Measurements from ENCODE around the gene SMYD2.

DNA sequence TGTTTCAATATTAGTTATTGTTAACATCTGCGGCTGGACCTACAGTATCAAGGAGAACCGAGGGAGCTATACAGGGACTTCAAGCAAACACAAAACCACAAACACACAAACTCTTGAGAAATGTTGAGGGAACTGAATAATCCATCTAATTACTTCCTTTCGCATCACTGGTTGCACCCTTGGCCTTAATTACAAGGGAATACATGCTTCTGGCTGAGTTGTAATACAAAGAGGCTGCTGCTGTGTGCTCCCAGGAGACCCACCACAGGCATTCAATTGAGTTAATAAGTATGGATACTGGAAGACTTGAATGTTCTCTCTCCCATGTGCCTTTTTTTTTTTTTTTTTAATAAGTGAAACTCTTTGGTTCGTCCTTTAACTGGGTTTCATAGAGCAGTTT, 16.8 kb upstream of the SMYD2 start:
- TF ChIP-seq EZH2phosphoT487 (IDR thresholded peaks at IDR 0.05; ENCODE audit: low read depth, severe bottlenecking, unreplicated experiment) (no peak), EZH2 (IDR thresholded peaks at IDR 0.05; ENCODE audit: borderline replicate concordance) (no peak)
- TF ChIP-seq, protein P1, sequence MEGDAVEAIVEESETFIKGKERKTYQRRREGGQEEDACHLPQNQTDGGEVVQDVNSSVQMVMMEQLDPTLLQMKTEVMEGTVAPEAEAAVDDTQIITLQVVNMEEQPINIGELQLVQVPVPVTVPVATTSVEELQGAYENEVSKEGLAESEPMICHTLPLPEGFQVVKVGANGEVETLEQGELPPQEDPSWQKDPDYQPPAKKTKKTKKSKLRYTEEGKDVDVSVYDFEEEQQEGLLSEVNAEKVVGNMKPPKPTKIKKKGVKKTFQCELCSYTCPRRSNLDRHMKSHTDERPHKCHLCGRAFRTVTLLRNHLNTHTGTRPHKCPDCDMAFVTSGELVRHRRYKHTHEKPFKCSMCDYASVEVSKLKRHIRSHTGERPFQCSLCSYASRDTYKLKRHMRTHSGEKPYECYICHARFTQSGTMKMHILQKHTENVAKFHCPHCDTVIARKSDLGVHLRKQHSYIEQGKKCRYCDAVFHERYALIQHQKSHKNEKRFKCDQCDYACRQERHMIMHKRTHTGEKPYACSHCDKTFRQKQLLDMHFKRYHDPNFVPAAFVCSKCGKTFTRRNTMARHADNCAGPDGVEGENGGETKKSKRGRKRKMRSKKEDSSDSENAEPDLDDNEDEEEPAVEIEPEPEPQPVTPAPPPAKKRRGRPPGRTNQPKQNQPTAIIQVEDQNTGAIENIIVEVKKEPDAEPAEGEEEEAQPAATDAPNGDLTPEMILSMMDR (IDR thresholded peaks at IDR 0.05; ENCODE audit: poor library complexity): no peak
